GM12874 (cell line): ENCODE data around the gene ADORA1.

ENCODE experiments used
- TF ChIP-seq, protein P1 (sequence below): IDR thresholded peaks from 2 replicates; pipeline ENCODE4 v1.5.1; 2011; ENCODE audit warnings: low read depth, mild to moderate bottlenecking, control low read depth, low read length, moderate library complexity; ENCODE audit not compliant: insufficient read depth

ADORA1 gene

DNA sequence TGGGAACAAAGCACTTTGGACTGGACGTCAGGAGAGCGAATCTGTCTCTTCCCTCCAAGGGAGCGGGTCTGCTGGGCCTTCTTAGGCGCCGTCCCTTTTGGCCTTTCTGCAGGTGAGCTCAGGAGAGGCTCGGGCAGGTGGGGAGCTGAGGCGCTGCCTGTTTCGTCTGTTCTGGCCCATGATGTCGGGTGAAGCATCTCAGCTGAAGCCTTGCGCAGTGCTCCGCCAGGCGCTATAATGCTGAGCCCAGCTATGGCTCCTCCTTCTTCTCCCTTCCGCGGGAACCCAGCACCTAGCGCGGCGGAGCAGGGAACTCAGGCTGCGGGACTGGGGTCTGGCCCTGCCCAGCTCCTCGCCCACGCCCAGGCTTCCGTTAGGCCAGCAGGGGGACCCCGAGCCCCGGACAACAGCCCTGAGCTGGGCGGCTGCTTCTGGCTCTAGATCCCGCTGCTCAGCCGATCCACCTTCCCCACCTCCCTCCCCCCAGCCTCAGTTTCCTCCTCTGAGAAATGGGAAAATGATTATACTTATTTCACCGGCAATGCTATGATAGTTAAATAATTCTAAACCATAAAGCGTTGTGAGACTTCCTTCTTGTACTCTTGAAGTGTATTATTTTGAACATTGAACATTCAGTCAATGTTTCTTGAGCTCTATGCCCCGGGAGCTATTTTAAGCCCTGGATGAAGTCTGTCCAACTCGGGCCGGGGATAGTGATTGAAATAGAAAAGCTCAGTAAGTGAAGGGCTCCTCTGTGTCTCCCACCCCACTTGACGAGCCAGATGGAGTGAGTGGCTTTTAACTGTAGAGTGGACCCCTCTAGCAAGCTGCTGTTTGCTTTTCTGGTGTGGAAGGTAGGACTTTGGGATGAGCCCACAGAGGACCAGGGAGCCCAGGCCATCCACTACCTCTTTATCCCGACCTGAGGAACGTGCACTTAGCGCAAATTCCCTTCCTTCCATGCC is 9.6 kb upstream of the ADORA1 start:
- TF ChIP-seq, protein P1, sequence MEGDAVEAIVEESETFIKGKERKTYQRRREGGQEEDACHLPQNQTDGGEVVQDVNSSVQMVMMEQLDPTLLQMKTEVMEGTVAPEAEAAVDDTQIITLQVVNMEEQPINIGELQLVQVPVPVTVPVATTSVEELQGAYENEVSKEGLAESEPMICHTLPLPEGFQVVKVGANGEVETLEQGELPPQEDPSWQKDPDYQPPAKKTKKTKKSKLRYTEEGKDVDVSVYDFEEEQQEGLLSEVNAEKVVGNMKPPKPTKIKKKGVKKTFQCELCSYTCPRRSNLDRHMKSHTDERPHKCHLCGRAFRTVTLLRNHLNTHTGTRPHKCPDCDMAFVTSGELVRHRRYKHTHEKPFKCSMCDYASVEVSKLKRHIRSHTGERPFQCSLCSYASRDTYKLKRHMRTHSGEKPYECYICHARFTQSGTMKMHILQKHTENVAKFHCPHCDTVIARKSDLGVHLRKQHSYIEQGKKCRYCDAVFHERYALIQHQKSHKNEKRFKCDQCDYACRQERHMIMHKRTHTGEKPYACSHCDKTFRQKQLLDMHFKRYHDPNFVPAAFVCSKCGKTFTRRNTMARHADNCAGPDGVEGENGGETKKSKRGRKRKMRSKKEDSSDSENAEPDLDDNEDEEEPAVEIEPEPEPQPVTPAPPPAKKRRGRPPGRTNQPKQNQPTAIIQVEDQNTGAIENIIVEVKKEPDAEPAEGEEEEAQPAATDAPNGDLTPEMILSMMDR = peak; percentile 70

DNA sequence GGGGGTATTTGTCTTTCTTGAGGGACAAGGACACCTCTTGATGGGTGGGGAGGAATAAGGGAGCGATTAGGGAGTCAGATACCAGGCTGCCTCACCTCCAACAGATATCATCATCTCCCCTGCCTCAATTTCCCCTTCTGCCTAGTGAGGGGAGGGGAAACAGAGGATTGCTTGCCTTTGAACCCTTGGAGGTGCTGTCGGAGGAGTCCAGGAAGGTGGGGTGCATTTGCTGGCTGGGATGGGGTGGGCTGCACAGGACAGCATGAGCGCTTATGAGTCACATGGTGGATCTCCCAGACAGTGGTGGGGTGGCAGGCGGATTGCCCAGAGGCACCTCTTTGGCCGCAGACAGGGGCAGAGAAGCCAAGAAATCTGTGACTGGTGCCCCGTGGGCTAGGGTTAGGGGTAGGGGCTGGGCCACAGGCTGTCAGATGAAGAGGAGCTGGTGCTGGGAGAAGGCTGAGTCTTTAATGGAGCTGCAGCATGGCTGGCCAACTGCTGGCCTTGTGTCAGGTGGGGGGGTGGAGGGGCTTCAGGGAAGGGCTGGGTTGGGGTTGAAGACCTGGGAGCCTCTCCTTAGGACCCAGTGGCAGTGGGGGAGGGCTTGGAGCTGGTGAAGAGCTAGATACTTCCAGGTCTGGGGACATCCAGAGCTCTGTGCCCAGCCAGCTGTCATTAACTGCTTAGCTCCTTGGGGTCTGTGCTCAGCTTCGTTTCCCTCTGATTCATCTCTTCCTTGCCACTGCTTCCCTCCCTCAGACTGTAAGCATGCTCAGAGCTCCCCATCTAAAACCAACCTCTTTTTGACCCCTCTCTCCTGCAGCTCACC is 7.0 kb upstream of the ADORA1 start:
- TF ChIP-seq, protein P1 = no peak

DNA sequence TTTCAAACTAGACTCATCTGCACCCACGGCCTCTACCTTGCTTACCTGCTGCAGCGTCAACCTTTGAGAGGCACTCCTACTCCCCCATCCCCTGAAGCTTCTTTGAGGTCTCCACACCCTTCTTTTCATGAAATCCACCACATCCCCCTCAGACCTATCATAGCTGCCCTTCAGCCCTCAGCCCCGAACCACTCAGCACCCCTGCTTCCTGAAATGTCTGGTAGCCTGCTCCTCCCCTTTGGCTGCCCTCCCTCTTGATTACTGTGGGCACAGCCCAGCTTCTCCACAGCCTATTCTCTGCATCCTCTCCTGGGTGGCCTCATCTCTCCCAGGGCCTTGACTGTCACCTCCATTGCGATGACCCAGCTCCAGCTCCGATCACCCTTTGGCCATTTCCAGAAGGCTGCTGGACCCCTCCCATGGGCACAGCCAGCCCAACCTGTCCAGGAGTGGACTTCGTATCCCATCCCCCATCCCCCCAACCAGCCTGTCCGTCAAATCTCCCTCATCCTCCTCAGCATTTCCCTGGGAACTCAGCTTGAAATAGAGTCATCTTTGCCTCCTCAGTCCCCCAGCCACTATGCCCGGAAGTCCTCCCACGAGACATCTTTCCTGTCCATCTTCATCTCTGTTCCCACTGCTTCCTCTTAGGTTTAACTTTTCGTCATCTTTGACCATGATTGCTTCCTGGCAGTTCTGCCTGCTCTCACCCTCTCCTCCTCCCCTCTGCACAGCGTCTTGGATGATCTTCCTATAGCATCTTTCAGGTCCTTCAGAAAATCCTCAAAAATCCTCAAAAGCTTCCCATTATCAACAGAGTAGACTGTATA is 6.1 kb upstream of the ADORA1 start:
- TF ChIP-seq, protein P1 = no peak

DNA sequence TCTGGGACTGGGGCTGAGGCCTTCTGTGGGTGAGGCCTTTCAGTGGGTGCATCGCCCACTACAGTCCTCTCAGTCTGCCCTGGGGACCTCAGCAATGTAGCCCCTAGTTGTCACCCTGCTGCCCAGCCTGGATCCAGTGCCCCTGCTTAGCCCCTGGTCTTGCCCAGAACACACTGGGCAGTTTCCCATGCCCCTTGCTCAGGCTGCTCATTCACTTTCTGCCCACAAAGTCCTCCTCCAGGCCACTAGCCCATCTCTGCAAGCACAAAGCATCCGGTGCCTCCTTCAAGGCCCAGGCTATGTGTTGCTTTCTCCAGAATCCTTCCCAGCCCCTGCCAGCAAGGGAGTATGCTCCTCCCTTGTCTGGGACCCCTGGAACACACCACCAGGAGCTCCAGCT is 5.4 kb upstream of the ADORA1 start:
- TF ChIP-seq, protein P1 = no peak

DNA sequence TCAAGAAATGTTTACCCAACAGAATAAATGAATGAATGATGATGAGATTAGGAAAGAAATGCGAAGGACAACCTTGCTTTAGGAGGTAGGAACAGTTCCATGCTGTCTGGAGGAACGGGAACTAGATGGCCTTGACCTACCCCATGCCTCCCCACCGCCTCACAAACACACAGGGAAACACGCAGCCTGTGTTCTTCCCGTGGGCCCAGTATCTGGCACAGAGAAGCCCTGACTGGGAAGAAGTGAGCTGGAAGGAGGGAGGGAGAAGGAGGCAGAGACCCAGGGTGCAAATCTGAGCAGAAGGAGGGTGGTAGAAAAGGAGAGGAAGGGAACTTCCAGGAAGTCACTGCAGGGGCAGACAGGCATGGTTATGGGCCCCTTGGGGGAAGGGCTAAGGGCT is 3.5 kb upstream of the ADORA1 start:
- TF ChIP-seq, protein P1 = no peak

DNA sequence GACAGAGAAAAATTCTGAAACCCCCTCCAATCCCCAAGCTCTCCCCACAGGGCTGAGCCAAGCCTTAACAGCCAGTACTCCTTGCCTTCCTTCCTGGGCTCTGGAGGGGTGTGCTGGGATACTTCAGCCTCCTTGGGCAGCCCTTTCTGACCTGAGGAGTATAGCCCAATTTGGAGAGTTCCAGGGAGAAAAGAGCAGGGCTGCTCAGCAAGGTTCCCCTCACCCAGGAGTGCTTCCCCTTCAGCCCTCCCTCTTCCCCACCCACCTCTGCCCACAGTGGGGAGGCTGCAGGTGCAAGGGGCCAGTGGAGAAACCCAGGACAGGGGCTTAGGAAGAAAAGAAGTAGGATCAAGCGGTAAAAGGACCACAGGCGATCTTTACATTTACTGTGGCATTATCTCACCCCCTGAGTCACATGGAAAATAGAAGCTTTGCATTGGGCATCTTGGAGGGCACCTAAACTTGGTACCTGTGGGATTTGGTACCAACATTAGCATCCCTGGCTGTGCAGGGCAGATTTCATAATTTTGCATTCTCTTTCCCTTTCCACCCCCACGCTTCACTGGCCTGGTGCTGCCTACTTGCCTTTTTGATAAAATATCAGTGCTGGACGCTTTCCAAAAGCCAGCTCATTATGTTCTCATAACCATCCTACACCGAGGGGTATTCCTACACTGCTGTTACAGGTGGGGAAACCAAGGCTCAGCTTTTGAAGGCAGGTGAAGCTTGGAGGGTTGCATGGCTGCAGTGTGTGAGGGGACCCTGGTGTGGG is 2.8 kb upstream of the ADORA1 start:
- TF ChIP-seq, protein P1 = no peak
